SKM-1 (cell line): ENCODE data around the gene VSTM2B.

Source experiments
- DNase-seq: peaks from one replicate; lab custom pipeline; 2025; ENCODE audit not compliant: unreplicated experiment; lab: John Stamatoyannopoulos, UW

The VSTM2B gene

DNA sequence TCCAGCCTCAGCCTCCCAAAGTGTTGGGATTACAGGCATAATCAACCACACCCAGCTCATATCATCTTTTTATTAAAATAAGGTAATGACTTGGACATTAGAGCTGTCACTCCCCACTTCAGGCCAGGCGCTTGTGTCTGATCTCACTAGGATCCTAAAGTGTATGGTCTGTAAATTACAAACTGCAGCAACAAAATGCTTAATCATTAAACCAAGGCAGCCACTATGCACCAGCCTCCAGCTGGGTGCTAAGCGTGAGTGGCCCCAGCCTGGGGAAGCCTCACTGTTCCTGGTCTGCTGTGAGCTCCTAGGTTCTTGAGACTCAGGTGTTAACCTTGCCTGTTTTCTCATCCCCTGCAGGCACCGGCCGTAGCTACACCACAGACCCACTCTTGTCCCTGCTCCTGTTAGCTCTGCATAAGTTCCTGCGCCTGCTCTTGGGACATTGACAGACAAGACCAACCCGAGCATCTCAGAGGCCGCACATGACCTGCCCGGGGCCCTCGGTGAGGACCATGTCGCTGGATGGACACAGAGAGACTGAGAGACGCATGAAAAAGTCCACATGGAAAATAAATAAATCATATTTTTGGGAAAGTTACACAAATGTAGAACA is 37.8 kb downstream of the VSTM2B start:
- DNase-seq, result no peak

DNA sequence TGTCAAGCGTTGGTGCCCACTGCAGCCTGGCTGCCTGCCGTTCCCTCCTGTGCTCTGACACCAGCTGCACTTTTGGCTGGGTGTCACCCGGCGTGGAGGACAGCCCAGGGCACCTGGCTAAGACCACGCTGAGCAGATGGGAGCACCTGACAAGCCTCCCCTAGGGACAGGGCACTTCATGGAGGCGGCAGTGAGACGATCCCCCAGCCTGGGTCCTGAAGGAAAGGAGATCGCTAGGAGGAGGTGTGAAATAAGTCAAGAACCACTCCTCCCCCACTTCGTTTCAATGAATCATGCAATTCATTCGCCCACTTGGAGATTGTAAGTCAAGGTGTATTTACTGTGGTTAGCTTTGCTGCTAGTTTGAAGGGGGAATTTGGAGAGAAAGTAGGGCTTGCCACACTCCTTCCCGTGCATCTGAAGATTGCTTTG is 38.8 kb downstream of the VSTM2B start:
- DNase-seq, result no peak

DNA sequence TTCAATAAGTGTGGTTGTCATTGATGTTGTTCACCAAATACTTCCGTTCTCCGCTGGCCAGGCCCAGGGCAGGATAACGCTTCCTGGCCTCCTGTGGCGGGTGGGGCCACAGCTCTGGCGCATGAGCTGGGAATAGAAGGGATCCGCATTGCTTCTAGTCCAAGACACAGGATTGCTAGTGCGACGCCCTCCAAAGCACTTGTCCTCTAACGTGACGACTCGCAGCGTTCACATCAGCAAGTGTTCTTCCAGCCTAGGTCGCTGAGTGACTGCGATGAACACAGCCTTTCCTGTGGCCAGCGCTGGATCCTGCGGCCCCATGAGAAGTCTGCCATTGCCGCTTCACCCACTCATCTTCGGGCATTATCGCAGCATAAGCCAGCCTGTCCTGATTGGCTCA is 39.4 kb downstream of the VSTM2B start:
- no peak for DNase-seq

DNA sequence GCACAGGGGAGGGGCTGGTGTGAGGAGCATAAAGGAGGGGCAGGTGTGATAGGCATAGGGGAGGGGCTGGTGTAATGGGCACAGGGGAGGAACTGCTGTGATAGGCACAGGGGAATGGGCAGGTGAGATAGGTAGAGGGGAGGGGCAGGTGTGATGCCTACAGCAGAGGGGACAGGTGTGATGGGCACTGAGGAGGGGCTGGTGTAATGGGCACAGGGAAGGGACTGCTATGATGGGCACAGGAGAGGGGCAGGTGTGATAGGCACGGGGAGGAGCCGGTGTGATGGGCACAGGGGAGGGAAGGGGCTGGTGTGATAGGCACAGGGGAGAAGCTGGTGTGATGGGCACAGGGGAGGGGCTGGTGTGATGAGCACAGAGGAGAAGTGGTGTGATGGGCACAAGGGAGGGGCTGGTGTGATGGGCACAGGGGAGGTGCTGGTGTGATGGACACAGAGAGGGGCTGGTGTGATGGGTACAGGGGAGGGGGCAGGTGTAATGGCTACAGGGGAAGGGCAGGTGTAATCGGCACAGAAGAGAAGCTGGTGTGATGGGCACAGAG is 40.8 kb downstream of the VSTM2B start:
- DNase-seq, result no peak

DNA sequence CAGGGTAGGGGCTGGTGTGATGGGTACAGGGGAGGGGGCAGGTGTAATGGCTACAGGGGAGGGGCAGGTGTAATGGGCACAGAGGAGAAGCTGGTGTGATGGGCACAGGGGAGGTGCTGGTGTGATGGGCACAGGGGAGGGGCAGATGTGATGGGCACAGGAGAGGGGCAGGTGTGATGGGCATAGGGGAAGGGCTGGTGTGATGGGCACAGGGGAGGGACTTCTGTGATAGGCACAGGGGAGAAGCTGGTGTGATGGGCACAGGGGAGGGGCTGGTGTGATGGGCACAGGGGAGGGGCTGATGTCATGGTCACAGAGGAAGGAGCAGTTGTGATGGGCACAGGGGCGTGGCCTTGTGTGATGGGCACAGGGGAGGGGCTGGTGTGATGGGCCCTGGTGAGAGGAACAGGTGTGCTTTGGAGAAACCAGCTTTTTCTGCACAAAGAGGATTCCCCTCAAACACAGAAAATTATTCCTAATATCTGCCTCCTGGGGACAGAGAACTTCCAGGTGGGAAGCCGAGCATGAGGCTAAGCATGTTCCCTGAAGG is 41.6 kb downstream of the VSTM2B start:
- no peak for DNase-seq

DNA sequence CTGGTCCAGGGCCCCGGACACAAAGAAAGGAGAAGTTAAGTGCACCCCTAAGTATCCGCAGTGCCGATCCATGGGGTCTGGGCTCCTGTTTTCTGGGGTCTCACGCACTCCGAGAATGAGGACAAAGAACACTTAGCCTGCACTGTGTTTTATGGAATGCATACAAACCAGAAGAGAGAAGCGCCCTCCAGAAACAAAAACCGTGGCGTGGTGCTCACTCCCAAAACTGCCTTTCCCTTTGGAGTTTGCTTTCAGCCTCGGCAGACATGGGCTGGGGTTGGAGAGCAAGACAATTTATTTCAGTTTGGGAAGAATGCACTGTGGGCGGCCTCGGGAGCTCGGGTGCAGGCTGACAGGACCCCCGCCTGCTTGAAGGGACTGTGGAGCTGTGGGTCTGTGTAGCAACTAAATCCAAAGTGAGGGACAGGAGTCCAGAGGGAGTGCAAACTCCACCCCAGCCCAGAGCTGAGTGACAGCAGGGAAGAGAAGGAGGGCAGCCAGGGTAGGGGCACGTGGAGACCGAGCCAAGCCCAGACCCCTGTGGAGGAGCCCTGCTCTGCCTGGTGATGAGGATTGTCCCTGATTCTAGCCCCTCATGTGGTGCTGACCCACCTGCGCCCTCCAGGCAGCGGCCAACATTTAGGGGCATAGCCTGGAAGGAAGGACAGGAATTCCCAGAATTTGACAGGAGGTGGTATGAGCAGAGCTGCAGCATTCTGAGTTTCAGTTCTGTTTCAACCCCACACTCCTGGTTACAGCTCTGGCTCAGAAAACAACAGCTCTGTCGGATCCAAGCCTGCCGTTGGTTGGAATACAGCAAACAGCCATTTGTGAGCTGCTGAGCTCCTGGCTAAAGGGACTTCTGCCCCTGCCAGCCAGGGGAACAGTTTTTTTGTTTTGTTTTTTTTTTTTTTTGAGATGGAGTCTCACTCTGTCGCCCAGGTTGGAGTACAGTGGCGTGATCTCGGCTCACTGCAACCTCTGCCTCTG is 42.5 kb downstream of the VSTM2B start:
- DNase-seq, result no peak

DNA sequence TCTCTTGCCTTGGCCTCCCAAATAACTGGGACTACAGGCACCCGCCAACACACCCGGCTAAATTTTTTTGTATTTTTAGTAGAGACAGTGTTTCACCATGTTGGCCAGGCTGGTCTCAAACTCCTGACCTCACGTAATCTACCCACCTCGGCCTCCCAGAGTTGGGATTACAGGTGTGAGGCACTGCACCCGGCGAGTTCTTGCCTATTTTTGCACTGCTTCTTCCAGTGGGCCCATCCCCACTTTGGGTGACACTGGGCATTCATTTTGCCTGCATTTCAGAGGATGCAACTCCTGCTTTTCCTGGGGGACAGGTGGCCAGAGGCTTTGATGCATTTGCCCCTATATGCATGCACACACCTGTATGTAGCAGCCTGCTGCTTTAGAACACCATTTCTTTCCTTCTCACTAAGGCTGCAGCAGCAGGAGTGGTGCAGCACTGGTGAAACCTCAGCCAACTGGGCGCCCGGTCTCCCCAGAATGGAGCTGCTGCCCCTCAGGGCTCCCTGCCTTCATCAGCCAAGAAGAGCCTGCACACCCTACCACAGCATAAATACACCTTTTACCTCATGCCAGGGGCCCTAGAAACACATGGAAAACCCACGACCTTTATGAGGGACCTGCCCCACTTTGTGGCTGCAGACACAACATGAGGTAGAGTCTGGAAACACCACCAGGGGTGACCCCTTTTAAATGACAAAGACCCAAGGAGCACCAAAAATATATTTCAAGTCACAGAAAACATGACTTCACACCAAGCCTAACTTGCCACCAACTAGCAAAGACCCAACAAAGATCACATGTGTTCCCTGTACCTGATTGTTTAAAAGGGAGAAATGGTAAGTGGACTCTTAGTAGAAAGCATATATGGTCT is 43.5 kb downstream of the VSTM2B start:
- DNase-seq, result no peak

DNA sequence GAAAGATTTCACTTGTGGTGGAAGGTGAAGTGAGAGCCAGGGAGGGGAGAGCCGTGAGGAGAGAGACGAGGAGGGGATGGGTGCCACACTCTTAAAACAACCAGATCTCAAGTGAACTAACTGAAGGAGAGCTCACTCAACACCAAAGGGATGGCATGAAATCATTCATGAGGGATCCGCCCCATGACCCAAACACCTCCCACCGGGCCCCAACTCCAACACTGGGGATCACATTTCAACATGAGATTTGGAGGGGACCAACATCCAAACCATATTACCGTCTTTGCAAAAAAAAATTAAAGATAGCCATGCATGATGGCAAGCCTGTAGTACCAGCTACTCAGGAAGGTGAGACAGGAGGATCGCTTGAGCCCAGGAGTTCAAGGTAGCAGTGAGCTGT is 45.4 kb downstream of the VSTM2B start:
- DNase-seq, result no peak

DNA sequence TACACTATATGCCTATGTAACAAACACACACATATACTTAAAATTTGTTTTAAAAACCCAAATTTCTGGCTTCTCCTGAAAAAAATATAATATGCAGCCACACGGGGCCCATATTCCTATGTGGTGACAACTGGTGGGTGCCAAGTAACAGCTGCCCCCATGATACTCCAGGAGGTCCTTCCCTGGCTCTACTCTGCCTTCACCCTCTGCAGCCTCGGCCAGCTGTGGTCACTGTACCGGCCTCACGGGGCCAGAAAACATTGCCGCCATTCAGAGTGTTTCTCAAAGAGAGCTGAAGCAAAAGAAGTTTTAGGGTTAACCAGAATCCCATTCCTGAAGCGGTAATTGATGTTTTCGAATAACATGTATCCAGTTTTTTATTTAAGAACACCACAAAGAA is 47.7 kb downstream of the VSTM2B start:
- DNase-seq, result no peak

DNA sequence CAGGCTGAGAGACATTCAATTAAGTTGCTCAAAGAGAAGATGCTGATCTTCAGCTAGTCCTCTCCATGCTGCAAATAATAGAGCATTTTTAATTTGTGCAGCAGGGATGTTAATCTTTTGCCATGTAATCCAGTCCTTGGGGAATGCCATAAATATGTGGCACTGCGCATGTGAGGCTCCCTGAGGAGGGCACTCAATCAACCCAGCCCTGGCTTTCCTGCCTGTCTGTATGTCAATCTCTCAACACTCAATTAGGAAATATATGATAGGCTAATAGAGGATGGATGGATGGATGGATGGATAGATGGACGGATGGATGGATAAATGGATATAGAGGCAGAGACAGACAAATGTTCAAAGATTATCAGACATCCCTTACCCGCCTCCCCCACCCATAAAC is 48.7 kb downstream of the VSTM2B start:
- no peak for DNase-seq

DNA sequence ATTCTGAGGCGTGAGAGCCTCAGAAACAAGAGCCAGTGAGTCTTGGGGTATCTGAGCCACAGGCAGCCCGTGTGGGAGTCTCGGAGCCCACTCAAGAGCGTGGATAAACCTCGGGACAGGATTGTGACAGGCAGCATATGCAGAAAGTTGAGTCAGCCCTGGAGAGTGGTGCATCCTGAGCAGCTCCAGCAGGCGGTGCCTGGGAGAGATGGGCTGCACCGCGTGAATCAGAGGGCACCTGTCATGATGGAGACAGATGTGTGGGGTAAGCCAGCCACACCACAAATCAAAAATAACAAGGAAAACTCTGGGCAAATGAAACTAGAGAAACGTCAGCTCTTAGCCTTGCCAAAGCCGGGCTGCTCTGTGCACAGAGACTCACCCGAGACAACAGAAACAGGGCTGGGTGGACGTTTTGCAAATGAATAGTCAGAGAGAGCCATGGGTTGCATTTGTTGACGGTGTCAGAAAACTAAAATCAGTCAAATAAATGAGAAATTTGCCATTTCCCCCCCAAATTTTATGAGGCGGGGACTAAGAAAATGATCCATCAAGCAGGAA is 50.3 kb downstream of the VSTM2B start:
- no peak for DNase-seq

DNA sequence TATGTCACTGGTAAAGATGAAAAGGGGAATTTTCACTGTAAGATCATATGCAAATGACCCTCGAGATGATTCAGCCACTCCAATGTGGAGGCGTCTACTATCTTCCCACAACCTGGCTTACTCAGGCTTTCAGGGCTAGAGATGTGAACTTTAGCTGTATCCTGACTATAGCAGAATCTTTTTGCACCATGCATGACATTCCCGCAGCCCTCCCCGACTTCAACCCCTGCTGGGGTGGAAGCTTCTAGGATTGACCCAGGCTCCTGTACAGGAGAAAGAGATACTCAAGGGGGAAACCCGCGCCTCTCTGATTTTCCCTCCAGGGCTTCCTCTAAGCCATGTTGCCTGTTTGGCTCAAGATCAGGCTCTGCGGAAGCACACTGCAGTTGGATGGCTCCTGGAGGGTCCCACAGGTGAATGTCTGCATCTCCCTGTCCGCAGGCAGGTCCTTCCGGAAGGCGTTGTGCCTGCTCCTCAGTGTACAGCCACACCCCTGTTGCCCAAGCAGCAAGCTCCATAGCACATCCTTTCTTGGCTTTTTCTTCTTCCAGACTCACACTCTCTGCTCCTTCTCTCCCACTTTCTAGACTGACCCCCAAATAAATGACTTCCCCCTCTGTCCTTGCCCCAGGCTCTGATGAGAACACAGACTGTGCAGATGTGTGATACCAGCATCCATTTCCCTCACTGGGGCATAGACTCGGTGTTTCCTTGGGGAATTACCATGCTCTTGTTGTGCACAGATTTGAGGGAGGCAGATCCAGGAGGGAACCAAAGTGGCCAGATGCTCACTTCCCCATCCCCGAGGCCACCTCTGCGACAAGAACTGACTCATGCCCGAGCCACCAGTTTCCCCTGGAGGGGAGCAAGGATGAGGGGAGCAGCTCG is 51.2 kb downstream of the VSTM2B start:
- DNase-seq, result no peak

DNA sequence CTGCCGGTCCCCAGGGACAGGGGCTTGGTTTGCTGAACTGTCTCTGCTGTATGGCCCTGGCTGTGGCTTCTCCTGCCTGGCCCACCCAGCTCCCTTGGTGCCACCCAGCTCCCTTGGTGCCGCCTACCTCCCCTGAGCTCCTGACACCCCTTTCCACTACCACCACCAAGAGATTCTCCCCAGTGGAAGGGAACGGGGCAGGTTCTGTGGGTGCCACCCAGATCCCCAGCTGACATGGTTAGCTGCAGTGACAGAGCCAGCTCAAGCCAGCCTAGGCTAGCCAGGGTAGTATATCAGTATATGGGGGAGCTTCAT is 51.8 kb downstream of the VSTM2B start:
- no peak for DNase-seq

DNA sequence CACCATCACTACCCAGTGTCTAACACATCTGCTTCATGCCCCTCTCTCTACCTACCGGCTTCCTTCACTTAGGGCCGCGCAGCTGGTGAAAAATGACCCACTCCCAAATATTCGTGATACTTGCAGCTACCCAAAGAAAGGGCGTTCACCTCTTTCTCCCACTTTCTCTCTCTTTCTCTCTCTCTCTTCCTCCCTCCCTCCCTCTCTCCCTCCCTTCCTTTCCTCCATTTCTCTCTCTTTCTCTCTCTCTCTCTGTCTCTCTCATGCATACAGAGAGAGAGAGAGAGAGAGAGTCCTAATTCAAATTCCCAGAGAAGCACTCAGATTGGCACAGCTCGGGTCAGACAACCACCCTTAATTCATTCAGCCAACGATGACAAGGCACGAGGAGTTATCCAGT is 52.6 kb downstream of the VSTM2B start:
- DNase-seq, result no peak

DNA sequence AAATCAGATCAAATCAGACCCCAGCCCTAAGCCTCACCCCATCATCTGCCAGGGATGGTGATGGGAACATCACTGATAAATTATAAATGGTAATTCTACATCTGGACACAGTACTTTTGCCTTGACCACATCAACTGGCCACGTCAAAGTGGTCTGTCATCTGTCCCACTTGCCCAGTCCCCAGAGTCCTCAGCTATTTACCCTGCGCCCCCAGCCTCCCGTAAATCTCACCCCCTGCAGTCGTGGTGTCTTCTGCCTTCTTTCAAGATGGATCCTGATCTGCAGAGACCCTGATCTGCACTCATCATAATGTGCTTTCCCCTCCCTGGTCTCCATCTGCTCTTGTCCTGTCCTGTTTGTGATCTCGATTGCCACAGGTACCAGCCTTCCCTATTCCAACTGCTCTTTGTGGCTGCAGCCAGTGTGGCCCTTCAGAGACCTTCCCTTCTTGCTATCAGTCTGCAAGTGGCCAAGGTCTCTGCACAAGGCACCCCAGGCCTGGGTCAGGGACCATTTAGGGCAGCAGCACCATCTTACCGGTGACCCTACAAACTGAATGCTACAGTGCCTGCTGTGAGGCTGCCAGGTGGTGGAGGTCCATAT is 53.6 kb downstream of the VSTM2B start:
- DNase-seq, result no peak

DNA sequence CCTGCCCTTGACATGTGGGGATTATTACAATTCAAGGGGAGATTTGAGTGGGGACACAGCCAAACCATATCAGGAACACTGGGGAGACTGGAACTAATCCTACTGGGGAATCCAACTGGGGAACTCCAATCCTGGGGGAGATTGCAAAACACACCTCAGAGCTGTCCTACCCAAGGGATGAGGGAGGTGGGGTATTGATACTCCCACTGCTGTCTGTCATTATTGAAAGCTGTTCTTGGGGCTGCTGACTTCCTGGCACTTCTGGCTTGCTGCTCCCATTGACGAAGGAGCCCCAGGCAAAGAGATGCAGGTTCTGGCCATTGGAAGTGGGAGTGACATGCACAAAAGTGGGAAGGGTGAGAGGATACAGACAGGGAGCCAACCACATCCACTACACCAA is 55.6 kb downstream of the VSTM2B start:
- no peak for DNase-seq

DNA sequence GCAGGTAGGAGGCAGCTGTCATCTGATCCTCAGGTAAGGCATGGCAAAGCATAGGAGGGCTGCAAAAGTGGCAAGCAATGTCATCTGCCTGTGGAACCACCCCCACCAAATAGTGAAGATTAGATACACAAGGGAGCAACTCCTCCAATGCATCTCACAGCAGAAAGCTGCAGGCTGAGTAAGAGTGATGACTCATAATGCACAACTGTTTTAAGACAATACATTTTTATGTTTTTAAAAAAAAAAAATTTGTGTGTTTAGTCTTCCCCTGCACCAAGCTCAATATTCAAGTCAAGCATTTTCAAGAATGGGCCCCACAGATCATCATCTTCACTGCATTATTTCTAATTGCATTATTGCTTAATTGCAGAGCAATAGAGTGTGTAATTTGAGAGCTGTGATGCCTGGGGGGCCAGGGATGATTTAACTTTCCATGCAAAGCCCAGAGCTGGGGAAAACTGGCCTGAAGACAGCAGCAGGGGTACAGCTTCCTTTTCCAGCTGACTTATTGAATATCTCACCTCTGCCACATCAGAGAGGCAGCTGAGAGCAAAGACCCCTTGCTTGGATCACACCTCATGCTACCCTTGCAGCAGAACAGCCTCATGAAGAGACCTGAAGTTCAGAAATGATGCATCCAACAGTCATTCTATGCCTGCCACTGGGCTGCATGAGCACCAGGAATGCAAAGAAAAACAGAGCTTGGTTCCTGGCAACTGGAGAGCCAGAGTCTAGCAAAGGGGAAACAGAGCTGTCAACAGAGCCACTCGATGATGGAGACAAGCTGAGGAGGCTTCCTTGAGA is 57.6 kb downstream of the VSTM2B start:
- no peak for DNase-seq

DNA sequence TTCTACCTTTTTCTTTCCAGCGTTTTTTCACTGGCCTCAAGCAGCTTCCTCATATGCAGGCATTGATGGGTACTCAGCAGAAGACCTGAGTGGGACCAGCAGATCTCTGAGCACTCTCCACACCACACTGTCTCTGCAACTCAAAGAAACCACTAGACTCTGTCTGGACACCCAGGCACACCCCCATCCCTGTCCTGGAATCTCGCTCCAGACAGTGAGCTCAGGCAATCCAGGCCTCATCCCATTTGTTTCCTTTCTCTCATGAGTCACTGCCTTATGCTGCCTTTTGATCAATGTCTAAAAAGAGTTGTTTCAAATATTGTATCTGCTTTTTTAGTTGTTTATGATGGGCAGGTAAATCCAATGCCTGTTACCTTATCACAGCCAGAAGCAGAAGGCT is 60.6 kb downstream of the VSTM2B start:
- no peak for DNase-seq

DNA sequence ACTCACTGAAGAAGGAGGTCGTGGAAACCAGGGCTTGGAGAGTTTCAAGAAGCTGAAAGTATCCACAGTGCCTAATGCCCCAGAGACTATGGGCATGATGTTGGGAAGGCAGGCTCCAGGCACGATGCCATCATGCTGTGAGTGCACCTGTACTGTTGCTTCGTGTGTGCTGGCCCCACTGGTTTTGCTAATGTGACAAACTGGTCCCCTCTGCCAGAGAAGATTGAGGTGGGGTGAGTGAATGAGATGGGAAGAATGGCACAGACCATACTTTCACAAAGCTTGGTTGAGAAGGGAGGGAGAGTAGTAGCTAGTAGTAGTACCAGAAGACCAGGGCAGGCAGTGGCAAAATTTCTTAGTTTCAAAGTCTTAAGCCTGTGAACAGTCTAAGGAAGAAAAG is 61.3 kb downstream of the VSTM2B start:
- DNase-seq, result no peak
